ENCODE data around the gene TALDO1. TPM values are rescaled to one million over a fixed set of nuclear protein-coding genes. Genes with fewer than 3 reads are reported as not detected.

Gene TALDO1
- total and polyA plus RNA-seq, 2 donors (not counting 3 experiments of a cell fraction or from before 2014, with no cell fraction given): 211 to 294 TPM

GRCh38 chr11:804599-804964 lies 57.3 kb downstream of the TALDO1 start:
- no peak for FAIRE-seq
- dilution Hi-C loops (cut with MboI; ENCODE audit: extremely low pct_ligation_motif_present, low sequenced_read_pairs) (no loop called here), intact Hi-C loops (cut with micrococcal nuclease) (no loop called here)
- Histone ChIP-seq H3K4me3 (replicated peaks in 1 of 3; ENCODE audit: insufficient read depth in 1 of 3, low read depth in 1 of 3, low read length in 3 of 3) (peak overlapping the region; percentile 42 to 74 (median 59)), H3K79me2 (ENCODE audit: control insufficient read depth, insufficient read depth, low read length) (peaks cover 12% of the 10 kb centered on the region), H4K20me1 (replicated peaks; ENCODE audit: control insufficient read depth, extremely low read depth, insufficient read depth, low read length) (no peaks in the 10 kb centered on the region), H3K27ac (ENCODE audit: insufficient read depth, low read depth, low read length) (peak overlapping the region; percentile 1), H3K9ac (replicated peaks; ENCODE audit: extremely low read depth, insufficient read depth, low read length) (peak overlapping the region; percentile 13), H3K27me3 (ENCODE audit: control insufficient read depth in 2 of 2, insufficient read depth in 2 of 2, low read length in 2 of 2) (no peaks in the 10 kb centered on the region), H3K36me3 (ENCODE audit: control insufficient read depth in 2 of 2, extremely low read depth in 1 of 2, insufficient read depth in 2 of 2, low read length in 2 of 2) (peaks cover 0 to 19% of the 10 kb centered on the region in 2 experiments), H3K4me1 (ENCODE audit: control insufficient read depth, extremely low read depth, insufficient read depth, low read length) (peaks cover 21% of the 10 kb centered on the region), H3K9me1 (replicated peaks; ENCODE audit: control insufficient read depth, extremely low read depth, insufficient read depth, low read length) (no peaks in the 10 kb centered on the region), H3K9me3 (replicated peaks; ENCODE audit: control insufficient read depth, insufficient read depth, low read length) (no peaks in the 10 kb centered on the region), H3K4me2 (ENCODE audit: insufficient read depth, low read length) (peak overlapping the region; percentile 91), H2AFZ (ENCODE audit: low read depth, low read length) (peak overlapping the region; percentile 11)
- CTCF ChIA-PET: interaction anchor here (1.0 to 1.6 kb wide), 3 partner anchors 25 to 36 kb away, joined by 3 to 5 read pairs (median 4); no protein-coding TSS in a partner anchor
- TF ChIP-seq MYC (IDR thresholded peaks at IDR 0.05; ENCODE audit: low read depth, low read length) (no peak), EZH2 (IDR thresholded peaks at IDR 0.05; ENCODE audit: borderline replicate concordance, low read depth, low read length, severe bottlenecking) (no peak), JUN (IDR thresholded peaks at IDR 0.05; ENCODE audit: borderline replicate concordance, insufficient read depth, insufficient read length, low read depth) (no peak)
- no peak for DNase-seq (ENCODE audit: low read depth, low spot score)
- POLR2A ChIA-PET: no interaction called here
- BruUV-seq (replicated peaks): no TSS peak

DNA sequence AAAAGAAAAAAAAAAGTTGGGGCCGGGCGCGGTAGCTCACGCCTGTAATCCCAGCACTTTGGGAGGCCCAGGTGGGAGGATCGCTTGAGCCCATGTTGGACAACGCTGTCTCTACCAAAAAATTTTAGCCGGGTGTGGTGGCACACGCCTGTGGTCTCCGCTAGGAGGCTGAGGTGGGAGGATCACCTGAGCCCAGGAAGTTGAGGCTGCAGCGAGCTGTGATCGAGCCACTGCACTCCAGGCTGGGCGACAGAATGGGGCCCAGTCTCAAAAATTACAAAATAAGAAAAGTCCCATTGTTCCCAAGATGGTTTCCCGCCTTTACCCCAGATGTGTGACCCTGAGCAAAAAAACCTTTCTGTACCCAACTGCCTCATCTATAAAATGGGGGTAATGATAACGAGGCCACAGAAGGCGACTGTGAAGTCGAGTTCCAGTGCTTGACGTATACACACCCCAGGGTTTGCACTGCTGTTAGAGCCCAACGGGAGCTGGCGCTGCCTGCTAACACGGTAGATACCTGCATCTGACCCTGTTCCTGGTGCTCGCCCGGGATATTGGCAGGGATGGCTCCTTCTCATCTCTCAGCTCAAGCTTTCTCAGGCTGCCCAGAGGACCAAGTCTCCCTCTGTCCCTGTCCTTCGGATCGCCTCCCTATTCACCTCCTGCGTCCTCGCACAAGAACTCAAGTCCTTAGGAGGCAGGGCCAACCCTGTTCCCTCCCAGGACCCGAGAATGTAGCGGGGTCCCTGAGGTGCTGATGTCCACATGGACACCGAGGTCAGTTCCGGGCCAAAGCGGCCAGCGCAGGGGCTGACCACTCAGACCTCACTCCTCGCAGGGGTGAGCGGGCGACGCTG lies 61.4 kb downstream of the TALDO1 start:
- FAIRE-seq (no peak), DNase-seq (ENCODE audit: low read depth, low spot score) (no peak)
- no peaks in the 10 kb centered on the region for H4K20me1 ChIP-seq (replicated peaks; ENCODE audit: control insufficient read depth, extremely low read depth, insufficient read depth, low read length)
- BruUV-seq (replicated peaks): TSS peak; percentile 73
- peaks cover 5 to 22% of the 10 kb centered on the region in 2 experiments for H3K36me3 ChIP-seq (ENCODE audit: control insufficient read depth in 2 of 2, extremely low read depth in 1 of 2, insufficient read depth in 2 of 2, low read length in 2 of 2)
- peak overlapping the region; percentile 96 for H3K4me2 ChIP-seq (ENCODE audit: insufficient read depth, low read length)
- TF ChIP-seq, protein P1, sequence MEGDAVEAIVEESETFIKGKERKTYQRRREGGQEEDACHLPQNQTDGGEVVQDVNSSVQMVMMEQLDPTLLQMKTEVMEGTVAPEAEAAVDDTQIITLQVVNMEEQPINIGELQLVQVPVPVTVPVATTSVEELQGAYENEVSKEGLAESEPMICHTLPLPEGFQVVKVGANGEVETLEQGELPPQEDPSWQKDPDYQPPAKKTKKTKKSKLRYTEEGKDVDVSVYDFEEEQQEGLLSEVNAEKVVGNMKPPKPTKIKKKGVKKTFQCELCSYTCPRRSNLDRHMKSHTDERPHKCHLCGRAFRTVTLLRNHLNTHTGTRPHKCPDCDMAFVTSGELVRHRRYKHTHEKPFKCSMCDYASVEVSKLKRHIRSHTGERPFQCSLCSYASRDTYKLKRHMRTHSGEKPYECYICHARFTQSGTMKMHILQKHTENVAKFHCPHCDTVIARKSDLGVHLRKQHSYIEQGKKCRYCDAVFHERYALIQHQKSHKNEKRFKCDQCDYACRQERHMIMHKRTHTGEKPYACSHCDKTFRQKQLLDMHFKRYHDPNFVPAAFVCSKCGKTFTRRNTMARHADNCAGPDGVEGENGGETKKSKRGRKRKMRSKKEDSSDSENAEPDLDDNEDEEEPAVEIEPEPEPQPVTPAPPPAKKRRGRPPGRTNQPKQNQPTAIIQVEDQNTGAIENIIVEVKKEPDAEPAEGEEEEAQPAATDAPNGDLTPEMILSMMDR (IDR thresholded peaks at IDR 0.05; ENCODE audit: extremely low read depth in 1 of 2, insufficient read depth in 1 of 2, low read depth in 1 of 2, low read length in 2 of 2): no peak
- peak; percentile 16 for TF ChIP-seq POLR2A (IDR thresholded peaks at IDR 0.05; ENCODE audit: low read depth, low read length)
- peak overlapping the region; percentile 77 for H2AFZ ChIP-seq (ENCODE audit: low read depth, low read length)
- intact Hi-C loops (cut with micrococcal nuclease) (loop anchor here (1.0 kb wide), 3 partner anchors 11 to 36 kb away; no protein-coding TSS in a partner anchor), dilution Hi-C loops (cut with MboI; ENCODE audit: extremely low pct_ligation_motif_present, low sequenced_read_pairs) (no loop called here)
- H3K79me2 ChIP-seq (ENCODE audit: control insufficient read depth, insufficient read depth, low read length): peaks cover 41% of the 10 kb centered on the region
- no peaks in the 10 kb centered on the region for H3K9me1 ChIP-seq (replicated peaks; ENCODE audit: control insufficient read depth, extremely low read depth, insufficient read depth, low read length)
- H3K27me3 ChIP-seq (ENCODE audit: control insufficient read depth in 2 of 2, insufficient read depth in 2 of 2, low read length in 2 of 2): no peaks in the 10 kb centered on the region
- peak overlapping the region; percentile 97 for H3K9ac ChIP-seq (replicated peaks; ENCODE audit: extremely low read depth, insufficient read depth, low read length)
- H3K4me3 ChIP-seq (replicated peaks in 1 of 3; ENCODE audit: insufficient read depth in 1 of 3, low read depth in 1 of 3, low read length in 3 of 3): peak overlapping the region; percentile 77 to 90 (median 80)
- H3K27ac ChIP-seq (ENCODE audit: insufficient read depth, low read depth, low read length): peak overlapping the region; percentile 97
- POLR2A ChIA-PET: interaction anchor here (0.9 to 1.8 kb wide), 4 partner anchors 11 to 34 kb away, joined by 3 to 23 read pairs (median 6); partner anchors contain the start of genes PNPLA2 and TSPAN4
- CTCF ChIA-PET: interaction anchor here (1.0 to 1.2 kb wide), 3 partner anchors 10 to 25 kb away, joined by 3 to 6 read pairs (median 4); partner anchors contain the start of genes PNPLA2 and SLC25A22
- H3K9me3 ChIP-seq (replicated peaks; ENCODE audit: control insufficient read depth, insufficient read depth, low read length): no peaks in the 10 kb centered on the region
- H3K4me1 ChIP-seq (ENCODE audit: control insufficient read depth, extremely low read depth, insufficient read depth, low read length): peaks cover 34% of the 10 kb centered on the region

Data from endothelial cell of umbilical vein (primary cell).